NCI-H2171 treated with DMSO at 0.1 percent for 48 hours (cell line): ENCODE measurements around the gene KCNE4.
A peak's percentile ranks its signal among the peaks of the same experiment; 100 is the strongest.

ENCODE experiments used
- DNase-seq: peaks from one replicate; lab custom pipeline; 2025; lab: John Stamatoyannopoulos, UW

The KCNE4 gene

GRCh38 chr2:223087466-223087865 is 35.5 kb downstream of the KCNE4 start:
- DNase-seq = no peak

- DNase-seq = no peak
Observed at GRCh38 chr2:223088866-223089265, 36.9 kb downstream of the KCNE4 start.

- DNase-seq = no peak
Observed at GRCh38 chr2:223090039-223090438, 38.0 kb downstream of the KCNE4 start.

GRCh38 chr2:223090540-223091235 is 38.7 kb downstream of the KCNE4 start:
- DNase-seq = no peak

GRCh38 chr2:223092667-223093066 is 40.7 kb downstream of the KCNE4 start:
- DNase-seq = no peak

- DNase-seq = peak; percentile 63
Observed at GRCh38 chr2:223093436-223094241, 41.6 kb downstream of the KCNE4 start.

GRCh38 chr2:223095207-223095606 is 43.2 kb downstream of the KCNE4 start:
- no peak for DNase-seq

GRCh38 chr2:223096235-223096970 is 44.4 kb downstream of the KCNE4 start:
- DNase-seq = no peak

- peak; percentile 6 for DNase-seq
Observed at GRCh38 chr2:223097888-223098383, 45.9 kb downstream of the KCNE4 start.

- DNase-seq = no peak
Observed at GRCh38 chr2:223099561-223099960, 47.6 kb downstream of the KCNE4 start.

- DNase-seq = no peak
Observed at GRCh38 chr2:223100061-223100511, 48.1 kb downstream of the KCNE4 start.

- peak; percentile 55 for DNase-seq
Observed at GRCh38 chr2:223101340-223102039, 49.5 kb downstream of the KCNE4 start.

- DNase-seq = peak; percentile 46
Observed at GRCh38 chr2:223102040-223102400, 50.0 kb downstream of the KCNE4 start.

GRCh38 chr2:223102450-223102849 is 50.5 kb downstream of the KCNE4 start:
- DNase-seq = no peak

- DNase-seq = no peak
Observed at GRCh38 chr2:223104336-223105132, 52.5 kb downstream of the KCNE4 start.
